NCI-H510A treated with DMSO at 0.1 percent for 48 hours (cell line): ENCODE measurements around the gene PTPDC1.
"Not testable (repeated sequence)": the region's sequence is repeated elsewhere in the genome, so short reads cannot be mapped to it uniquely, and the experiment has no call there.

ENCODE experiments used
- DNase-seq: peaks from one replicate; lab custom pipeline; 2025; lab: John Stamatoyannopoulos, UW

The PTPDC1 gene

DNA sequence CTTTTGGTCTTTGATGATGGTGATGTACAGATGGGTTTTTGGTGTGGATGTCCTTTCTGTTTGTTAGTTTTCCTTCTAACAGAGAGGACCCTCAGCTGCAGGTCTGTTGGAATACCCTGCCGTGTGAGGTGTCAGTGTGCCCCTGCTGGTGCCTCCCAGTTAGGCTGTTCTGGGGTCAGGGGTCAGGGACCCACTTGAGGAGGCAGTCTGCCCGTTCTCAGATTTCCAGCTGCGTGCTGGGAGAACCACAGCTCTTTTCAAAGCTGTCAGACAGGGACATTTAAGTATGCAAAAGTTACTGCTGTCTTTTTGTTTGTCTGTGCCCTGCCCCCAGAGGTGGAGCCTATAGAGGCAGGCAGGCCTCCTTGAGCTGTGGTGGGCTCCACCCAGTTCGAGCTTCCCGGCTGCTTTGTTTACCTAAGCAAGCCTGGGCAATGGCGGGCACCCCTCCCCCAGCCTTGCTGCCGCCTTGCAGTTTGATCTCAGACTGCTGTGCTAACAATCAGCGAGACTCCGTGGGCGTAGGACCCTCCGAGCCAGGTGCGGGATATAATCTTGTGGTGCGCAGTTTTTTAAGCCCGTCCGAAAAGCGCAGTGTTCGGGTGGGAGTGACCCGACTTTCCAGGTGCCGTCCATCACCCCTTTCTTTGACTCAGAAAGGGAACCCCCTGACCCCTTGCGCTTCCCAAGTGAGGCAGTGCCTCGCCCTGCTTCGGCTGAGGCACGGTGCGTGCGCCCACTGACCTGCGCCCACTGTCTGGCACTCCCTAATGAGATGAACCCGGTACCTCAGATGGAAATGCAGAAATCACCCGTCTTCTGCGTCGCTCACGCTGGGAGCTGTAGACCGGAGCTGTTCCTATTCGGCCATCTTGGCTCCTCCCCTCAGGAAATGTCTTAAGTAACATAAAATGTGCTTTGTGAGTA, 10.2 kb downstream of the PTPDC1 start:
- DNase-seq: not testable (repeated sequence)

DNA sequence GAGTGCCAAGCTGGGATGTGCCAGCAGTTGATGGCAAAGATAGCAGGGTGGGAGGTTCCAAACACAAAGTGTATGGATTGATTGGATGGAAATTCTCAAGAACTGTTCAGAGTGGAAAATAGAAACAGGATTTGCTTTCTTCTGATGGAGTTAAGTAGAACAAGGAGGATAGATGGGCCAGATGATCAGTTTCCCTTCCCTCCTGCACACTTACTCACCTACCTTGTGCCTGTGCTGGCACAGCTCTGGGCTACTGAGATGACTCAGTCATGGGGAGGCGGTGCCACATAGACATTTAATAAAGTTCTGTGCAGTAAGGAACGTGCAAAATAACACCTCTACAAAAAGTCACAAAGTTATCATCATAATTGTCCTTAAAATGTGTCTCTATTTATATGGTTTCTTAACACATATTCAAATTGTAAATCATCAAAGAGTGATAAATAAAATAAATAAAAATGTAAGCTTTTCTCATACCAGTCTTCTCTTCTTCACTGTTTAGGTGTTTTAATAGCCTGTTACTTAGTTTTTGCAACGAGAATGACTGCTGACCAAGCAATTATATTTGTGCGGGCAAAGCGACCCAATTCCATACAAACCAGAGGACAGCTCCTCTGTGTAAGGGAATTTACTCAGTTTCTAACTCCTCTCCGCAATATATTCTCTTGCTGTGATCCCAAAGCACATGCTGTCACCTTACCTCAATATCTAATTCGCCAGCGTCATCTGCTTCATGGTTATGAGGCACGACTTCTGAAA, 12.7 kb downstream of the PTPDC1 start:
- no peak for DNase-seq

DNA sequence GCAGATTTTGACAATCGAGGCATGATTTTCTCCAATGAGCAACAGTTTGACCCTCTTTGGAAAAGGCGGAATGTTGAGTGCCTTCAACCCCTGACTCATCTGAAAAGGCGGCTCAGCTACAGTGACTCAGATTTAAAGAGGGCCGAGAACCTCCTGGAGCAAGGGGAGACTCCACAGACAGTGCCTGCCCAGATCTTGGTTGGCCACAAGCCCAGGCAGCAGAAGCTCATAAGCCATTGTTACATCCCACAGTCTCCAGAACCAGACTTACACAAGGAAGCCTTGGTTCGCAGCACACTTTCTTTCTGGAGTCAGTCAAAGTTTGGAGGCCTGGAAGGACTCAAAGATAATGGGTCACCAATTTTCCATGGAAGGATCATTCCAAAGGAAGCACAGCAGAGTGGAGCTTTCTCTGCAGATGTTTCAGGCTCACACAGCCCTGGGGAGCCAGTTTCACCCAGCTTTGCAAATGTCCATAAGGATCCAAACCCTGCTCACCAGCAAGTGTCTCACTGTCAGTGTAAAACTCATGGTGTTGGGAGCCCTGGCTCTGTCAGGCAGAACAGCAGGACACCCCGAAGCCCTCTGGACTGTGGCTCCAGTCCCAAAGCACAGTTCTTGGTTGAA, 13.6 kb downstream of the PTPDC1 start:
- DNase-seq: no peak

DNA sequence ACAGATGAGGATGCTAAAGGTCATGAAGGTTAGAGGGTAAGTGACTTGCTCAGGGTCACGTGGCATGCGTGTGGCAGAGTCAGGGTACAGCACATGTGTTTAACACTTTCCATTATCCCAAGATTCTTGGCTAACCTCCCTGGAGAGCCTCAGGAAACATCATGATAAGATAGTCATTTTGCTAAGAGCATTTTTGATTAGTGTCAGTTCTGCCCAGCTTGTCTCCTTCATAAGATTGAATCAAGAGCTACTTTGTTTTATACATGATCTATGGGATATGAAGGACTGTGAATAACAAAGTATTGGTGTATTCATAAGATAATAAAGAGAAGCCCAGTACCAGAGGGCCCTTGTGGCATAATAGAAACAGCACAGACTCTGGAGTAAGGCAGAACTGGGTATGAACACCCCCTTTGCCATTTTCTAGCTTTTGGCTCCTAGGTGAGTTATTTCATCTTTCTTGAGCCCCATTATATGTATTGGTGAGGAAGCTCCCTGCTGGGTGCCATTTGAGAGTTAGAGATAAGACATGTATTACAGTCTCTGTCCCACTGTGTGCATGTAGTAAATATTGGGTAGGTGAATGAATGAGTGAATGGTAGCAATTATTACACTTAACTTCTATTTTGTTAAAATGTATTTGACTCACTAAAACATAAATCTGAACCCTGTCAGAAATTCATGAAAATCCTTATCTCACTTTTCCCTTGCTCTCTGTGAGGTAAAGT, 16.1 kb downstream of the PTPDC1 start:
- no peak for DNase-seq

DNA sequence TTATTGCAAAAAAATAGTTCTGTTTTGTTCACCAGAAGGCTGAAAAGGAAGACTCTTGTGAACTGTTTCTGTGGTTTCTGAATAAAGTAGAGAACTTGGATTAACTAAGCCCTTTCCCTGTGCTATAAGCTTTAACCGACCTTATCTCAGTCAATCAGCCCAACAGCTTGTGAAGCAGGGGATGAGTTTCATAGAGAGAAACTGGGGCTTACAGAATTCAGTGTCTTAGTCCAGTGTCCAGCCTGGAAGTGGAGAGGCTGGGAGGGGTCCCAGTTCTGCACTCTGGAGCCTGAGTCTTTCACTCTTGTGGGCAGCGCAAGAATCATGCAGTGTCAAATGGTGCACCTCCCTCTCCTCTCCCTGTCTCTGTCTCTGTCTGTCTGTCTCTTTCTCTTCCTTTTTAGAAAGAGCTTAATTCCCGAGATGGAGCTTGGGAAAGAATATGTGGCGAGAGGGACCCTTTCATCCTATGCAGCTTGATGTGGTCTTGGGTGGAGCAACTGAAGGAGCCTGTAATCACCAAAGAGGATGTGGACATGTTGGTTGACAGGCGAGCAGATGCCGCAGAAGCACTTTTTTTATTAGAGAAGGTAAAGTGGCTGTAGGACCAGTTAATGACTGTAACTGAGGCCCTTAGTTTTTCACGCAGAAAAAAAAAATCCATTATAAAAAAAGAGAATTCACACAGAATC, 17.0 kb downstream of the PTPDC1 start:
- DNase-seq: no peak

DNA sequence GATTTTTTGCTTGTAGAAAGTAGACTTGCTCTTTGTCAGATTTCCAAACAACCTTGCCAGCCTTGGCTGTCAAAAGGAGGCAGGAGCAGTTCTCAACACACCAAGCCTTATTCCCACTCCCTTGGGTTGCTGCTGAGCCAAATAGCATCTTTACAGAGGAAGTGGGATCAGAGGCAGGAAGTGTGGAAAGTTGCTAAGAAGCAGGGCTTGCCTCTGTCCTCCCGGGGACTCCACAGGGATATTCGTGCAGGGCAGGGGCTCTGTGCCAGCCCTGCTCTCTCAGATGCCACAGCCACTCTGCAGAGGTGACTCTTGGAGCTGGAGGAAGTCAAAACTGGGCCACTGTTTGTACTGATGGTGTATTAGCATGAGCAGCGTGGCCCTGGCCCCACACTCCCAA, 24.3 kb downstream of the PTPDC1 start:
- no peak for DNase-seq

DNA sequence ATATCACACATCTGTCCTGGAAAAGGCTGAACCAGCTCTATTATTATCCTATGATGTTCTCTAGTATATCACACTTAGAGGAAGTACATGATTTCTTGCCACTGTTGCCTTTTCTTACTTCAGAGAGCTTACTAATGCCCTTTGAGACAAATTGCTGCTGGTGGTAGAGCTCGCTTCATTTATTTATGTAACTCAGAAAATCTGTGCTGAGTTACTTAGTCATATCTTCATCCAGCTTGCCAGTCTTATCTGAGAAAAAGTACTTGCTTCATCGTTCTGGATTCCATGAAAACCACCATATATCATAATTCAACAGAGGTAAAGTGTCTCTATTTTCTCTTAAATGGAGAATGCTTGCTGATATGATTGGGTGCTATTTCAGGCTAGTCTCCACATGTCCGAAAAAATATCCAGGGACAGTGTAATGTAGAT, 26.6 kb downstream of the PTPDC1 start:
- DNase-seq: no peak

DNA sequence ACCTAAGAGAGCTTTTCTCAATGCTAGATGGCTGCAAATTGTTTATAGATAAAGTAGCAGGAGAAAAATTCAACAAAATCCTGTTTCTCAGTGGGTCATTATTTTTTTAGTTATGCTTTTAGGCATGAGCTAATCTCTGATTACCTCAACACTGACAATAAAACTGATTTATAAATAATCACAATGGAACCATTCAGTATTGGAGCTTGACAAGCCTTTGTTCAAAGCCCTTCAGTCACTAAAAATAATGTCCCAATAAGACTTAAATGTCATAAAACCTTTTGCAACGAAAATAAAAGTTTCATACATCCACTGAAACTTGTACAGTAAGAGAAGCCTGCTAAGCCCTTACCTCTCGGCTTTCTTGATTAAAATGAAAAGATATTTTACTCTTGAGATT, 27.2 kb downstream of the PTPDC1 start:
- no peak for DNase-seq

DNA sequence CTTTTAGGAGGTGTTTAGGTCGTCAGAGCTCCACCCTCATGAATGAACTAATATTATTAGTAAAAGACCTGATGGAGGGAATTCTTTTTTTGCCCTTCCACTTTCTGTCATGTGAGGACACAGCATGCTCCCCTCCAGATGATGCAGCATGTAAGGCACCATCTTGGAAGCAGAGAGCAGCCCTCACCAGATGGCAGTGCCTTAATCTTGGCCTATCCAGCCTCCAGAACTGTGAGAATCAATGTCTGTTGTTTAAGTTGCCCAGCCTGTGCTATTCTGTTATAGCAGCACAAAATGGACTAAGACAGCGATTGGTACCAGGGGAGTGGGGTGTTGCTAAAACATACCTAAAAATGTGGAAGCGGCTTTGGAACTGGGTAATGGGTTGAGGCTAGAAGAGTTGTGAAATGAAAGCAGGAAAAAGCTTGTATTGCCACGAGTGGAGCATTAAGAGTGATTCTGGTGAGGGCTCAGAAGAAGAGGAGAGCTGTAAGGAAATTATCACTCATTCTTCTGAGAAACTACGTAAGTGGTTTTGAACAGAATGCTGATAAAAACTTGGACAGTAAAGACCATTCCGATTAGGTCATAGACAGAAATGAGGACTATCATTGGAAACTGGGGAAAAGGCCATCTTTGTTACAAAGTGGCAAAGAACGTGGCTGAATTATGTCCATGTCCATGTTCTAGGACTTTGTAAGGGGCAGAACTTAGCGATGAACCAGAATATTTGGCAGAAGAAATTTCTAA, 28.6 kb downstream of the PTPDC1 start:
- no peak for DNase-seq

DNA sequence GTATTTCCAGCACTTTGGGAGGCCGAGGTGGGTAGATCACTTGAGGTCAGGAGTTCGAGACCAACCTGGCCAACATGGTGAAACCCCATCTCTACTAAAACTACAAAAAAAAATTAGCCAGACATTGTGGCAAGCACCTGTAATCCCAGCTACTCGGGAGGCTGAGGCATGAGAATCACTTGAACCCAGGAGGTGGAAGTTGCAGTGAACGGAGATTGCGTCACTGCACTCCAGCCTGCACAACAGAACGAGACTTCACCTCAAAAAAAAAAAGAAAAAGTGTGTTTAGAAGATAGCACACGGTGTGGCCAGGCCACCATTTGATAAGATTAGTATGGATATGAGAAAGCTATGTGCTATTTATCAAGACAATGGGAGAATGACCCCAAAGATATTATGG, 35.8 kb downstream of the PTPDC1 start:
- DNase-seq: not testable (repeated sequence)

DNA sequence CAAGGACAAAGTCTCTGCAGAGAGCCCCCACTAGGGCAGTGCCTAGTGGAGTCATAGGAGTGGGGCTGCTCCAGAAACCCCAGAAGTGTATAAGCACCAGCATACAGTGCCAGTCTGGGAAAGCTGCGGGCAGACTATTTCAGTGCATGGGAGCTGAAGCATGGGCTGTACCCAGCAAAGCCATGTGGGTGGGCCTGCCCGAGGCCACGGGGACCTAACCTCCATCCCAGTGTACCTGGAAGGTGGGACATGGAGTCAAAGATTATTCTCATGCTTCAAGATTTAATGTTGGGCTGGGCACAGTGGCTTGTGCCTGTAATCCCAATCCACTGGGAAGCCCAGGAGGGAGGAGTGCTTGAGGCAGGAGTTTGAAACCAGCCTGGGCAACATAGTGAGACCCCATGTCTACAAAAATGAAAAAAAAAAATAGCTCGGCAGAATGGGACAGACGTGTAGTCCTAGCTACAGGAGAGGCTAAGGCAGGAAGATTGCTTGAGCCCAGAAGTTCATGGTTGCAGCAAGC, 36.7 kb downstream of the PTPDC1 start:
- no peak for DNase-seq

DNA sequence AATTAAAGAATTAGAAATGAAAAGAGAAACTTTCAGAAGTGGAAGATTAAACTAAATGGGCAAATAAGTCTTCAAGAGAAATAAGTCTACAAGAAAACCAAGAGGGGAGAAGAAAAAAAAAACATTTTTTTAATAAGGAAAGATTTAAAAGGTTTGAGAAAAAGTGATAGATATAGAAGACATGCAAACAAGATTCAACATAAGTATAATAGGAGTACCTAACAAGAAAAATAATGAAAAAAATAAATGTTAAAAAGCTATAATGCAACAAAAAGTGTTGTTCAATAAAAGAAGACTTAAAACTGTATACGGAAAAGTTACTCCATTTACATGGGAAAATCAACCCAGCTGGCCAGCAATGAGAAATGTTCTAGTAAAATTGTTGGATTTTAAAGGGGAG, 42.6 kb downstream of the PTPDC1 start:
- no peak for DNase-seq

DNA sequence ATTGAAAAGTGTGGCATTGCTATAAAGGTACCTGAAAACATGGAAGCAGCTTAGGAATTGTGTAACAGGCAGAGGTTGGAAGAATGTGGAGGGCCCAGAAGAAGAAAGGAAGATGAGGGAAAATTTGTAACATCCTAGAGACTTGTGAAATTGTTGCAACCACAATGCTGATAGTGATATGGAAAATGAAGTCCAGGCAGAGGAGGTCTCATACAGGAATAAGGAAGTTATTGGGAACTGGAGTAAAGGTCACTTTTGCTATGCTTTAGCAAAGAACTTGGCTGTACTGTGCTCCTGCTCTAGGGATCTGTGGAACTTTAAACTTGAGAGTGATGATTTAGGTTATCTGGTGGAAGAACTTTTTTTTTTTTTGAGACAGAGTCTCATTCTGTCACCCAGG, 43.5 kb downstream of the PTPDC1 start:
- DNase-seq: no peak

DNA sequence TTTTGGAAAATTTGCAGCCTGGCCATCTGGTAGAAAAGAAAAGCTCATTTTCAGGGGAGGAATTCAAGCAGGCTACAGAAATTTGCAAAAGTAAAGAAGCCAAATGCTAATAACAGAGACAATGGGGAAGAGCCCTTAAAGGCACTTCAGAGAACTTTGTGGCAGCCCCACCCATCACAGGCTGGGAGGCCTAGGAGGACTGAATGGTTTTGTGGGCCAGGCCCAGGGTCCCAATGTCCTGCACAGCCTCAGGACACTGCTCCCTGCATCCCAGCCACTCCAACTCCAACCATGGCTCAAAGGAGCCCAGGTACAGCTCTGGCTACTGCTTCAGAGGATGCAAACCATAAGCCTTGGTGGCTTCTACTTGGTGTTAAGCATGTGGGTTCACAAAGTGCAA, 44.3 kb downstream of the PTPDC1 start:
- DNase-seq: no peak

DNA sequence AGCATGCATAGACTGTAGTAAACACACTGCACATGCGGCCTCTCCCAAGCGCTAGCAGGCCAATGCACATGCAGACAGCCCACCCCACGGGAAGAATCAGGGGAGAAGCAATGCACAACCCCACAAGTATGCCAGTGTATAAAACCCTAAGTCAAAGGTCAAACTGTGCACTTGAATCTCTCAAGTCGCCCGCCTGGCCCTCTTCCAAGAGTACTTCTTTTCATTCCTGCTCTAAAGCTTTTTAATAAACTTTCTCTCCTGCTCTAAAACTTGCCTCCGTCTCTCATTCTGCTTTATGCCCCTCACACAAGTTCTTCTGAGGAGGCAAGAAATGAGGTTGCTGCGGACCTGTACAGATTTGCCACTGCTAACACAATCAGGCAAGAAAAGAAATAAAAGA, 50.4 kb downstream of the PTPDC1 start:
- DNase-seq: no peak

DNA sequence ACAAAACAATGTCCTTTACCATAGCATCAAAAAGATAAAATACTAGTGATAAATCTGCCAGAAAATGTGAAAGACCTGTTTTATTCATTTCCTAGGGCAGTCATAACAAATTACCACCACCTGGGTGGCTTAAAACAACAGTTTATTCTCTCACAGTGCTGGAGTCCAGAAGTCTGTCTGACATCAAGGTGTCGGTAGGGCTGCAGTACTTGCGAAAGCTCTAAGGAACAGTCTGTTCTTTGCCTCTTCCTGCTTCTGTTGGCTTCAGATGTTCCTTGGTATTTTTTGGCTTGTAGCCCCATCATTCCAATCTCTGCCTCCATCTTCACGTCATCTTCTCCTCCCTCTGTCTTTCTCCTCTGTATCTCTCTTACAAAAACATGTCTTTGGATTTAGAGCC, 51.0 kb downstream of the PTPDC1 start:
- DNase-seq: no peak

DNA sequence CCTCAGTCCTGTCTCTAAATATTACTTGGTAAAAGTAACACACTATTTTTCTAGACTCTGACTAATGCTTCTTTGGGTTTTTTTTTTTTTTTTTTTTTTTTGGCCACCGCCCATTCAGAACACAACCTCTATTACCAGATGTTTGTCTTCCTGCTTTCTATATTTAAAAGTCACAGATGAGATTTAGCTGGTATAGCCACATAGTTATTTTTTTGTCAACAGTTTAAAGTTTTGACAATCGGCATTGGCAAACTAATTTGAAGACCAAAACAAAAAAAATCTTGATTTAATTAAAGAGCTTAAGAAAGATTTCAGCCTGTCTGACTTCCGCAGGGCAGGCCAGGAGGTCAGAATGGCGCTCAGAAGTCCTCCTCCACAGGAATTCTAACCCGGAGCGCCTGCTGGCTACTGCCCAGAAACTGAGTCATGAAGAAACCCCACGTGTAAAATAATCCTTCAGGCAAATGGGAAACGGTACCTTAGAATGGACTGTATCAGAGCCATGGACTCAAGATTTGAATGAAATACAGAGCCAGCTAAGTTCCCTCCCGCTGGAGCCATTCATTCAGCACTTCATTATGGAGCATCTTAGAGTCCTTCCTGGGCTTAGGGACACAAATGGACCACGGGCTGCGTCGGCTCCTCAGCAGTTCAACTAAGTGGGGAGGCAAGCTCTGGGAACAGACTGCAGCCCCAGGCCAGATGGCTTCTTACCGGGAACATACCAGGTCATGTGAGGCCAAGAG, 55.6 kb downstream of the PTPDC1 start:
- DNase-seq: no peak

DNA sequence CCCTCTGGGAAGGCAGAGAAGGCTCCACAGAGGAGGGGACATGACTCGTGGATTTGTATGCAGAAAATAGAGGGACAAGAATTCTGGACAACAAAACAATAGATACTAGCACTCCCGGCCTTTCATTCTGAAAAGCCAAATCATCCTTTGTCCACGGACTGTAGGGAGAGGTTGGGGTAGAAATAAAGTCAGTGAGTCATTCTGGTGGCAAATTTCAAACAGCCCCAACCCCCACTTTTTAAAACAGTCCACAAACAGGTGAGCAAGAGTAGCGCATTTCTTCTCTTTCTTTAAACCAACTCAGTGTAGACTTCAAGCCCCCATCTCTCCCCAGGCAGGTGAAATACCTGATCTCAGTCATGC, 56.1 kb downstream of the PTPDC1 start:
- no peak for DNase-seq

DNA sequence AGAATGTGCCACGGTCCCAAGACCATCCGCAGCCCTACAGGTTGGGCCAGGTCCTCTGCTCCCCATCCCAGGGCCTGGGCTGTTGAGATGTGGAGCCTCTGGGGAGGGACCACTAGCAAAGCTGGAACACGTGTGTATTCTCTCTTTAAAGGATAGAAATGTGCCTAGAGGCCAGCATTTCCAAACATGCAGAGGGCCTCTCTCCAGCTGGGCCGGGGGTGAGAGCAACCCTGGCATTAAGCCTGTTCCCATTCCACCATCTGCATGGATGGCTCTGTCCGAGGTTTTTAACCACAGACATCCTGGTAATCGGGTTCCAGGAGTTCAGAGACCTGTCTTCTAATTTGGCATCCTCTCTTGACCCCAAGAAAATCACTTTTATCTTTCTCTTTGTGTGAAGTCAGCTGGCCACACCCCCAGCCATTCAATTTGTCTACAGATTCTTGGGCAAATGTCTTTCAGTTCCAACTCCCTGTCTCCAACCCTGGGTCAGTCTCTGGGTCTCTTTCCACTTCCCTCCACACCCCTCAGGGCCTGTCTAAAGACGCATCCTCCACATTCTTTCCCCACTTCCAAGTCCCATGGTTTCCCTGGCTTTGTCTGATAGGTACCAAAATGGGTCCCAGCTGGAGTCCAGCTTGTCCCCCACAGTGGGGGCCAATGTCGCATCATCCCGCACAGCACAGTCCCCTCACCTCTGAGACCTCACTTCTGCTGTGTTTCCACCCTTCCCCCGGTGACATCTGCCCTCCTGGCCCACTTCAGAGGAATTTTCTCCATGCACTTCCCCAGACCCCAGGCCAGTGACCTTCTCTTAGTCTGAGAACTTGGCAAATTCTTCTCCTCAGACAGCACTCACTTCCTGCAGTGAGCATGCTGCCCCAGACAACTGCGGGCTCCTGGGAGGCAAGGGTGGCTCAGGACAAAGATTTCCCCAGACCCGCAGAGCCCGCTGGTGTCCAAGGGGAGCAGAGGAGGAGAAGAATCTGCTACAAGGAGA, 56.8 kb downstream of the PTPDC1 start:
- DNase-seq: no peak
